Nephron (organoid): ENCODE results near the gene IFT172.

Source experiments
- H3K27ac Mint-ChIP-seq, 3 experiments: 2 replicates each; pipeline ENCODE4 v1.8.0; 2020; ENCODE audit warnings: mixed read lengths in 3 of 3, mild to moderate bottlenecking in 2 of 3, moderate library complexity in 1 of 3
- H3K27me3 Mint-ChIP-seq: 2 replicates; pipeline ENCODE4 v1.8.0; 2021; ENCODE audit warnings: low read depth, mild to moderate bottlenecking, moderate library complexity, mixed read lengths
- H3K36me3 Mint-ChIP-seq: 2 replicates; pipeline ENCODE4 v1.8.0; 2020; ENCODE audit warnings: low read depth, mixed read lengths
- H3K4me1 Mint-ChIP-seq: 2 replicates; pipeline ENCODE4 v1.8.0; 2020; ENCODE audit warnings: mixed read lengths
- H3K4me3 Mint-ChIP-seq, 3 experiments: 2 replicates each; pipeline ENCODE4 v1.8.0; 2020; ENCODE audit warnings: mild to moderate bottlenecking in 3 of 3, mixed read lengths in 3 of 3, moderate library complexity in 2 of 3
- H3K9me3 Mint-ChIP-seq: 2 replicates; pipeline ENCODE4 v1.8.0; 2020; ENCODE audit warnings: mixed read lengths
- CTCF ChIP-seq, 3 experiments: fragments of 200-600 bp; sonication (generic); IDR thresholded peaks; one replicate each; pipeline ENCODE4 v1.5.0; 2021; ENCODE audit warnings: antibody characterized with exemption in 3 of 3; ENCODE audit not compliant: unreplicated experiment in 3 of 3

The IFT172 gene

GRCh38 chr2:27451095-27451494 is 38.4 kb downstream of the IFT172 start:
- TF ChIP-seq CTCF (IDR thresholded peaks at IDR 0.05; ENCODE audit: unreplicated experiment in 3 of 3) = no peak
- H3K36me3 Mint-ChIP-seq = peaks cover 71% of the 10 kb centered on the region
- H3K27me3 Mint-ChIP-seq = no peaks in the 10 kb centered on the region
- no peaks in the 10 kb centered on the region for H3K9me3 Mint-ChIP-seq
- H3K27ac Mint-ChIP-seq = no peak overlapping the region
- no peak overlapping the region for H3K4me3 Mint-ChIP-seq
- H3K4me1 Mint-ChIP-seq = no peaks in the 10 kb centered on the region

GRCh38 chr2:27448381-27448780 is 41.2 kb downstream of the IFT172 start:
- peaks cover 63% of the 10 kb centered on the region for H3K36me3 Mint-ChIP-seq
- no peak for TF ChIP-seq CTCF (IDR thresholded peaks at IDR 0.05; ENCODE audit: unreplicated experiment in 3 of 3)
- no peak overlapping the region for H3K4me3 Mint-ChIP-seq

DNA sequence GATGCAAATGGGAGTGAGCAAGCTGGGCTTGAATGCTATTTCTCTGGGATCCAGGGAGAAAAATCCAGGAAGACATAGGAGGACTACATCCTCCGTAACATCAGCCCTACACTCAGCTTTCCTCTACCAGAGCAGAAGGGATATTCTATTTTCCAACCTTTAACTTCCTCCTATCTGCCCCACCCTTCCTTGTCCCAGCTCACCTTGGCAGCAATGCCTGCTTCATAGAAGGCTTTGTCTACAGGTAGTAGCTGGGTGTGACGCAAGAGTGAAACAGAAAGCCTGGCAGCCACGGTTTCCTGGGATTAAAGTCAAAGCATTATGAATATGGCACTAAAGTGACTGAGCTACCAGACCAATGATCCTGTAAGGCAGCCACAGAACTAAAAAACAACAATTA is 43.5 kb downstream of the IFT172 start:
- H3K4me1 Mint-ChIP-seq = no peaks in the 10 kb centered on the region
- H3K36me3 Mint-ChIP-seq = peaks cover 63% of the 10 kb centered on the region
- no peak overlapping the region for H3K4me3 Mint-ChIP-seq
- H3K27me3 Mint-ChIP-seq = no peaks in the 10 kb centered on the region
- H3K9me3 Mint-ChIP-seq = no peaks in the 10 kb centered on the region
- H3K27ac Mint-ChIP-seq = no peak overlapping the region
- no peak for TF ChIP-seq CTCF (IDR thresholded peaks at IDR 0.05; ENCODE audit: unreplicated experiment in 3 of 3)

More at GRCh38 chr2:27448381-27448780, 41.2 kb downstream of the IFT172 start:
- H3K4me1 Mint-ChIP-seq = no peaks in the 10 kb centered on the region
- H3K27ac Mint-ChIP-seq = no peak overlapping the region
- H3K9me3 Mint-ChIP-seq = no peaks in the 10 kb centered on the region
- H3K27me3 Mint-ChIP-seq = no peaks in the 10 kb centered on the region

DNA sequence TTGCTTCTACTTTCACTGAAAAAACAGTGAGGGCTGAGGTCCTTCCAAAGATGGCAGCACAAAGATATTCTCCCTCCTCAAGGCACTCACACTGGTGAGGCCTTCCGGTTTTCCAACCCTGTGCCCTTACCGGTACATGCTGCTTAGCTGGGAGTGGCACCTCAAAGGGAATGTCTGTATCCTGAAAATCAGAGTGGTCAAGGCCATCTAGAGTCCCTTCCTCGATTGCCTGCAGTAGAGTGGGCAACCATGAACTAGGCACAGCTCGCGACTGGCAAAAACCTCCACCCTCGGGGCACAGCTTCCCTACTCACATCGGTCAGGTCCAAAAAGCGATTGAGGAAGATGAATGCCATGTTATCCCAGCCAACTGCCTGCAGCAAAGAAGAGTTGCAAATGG is 43.9 kb downstream of the IFT172 start:
- peaks cover 66% of the 10 kb centered on the region for H3K36me3 Mint-ChIP-seq
- no peak for TF ChIP-seq CTCF (IDR thresholded peaks at IDR 0.05; ENCODE audit: unreplicated experiment in 3 of 3)
- no peak overlapping the region for H3K4me3 Mint-ChIP-seq
- H3K9me3 Mint-ChIP-seq = no peaks in the 10 kb centered on the region
- H3K27me3 Mint-ChIP-seq = no peaks in the 10 kb centered on the region
- no peak overlapping the region for H3K27ac Mint-ChIP-seq
- no peaks in the 10 kb centered on the region for H3K4me1 Mint-ChIP-seq

- Mint-ChIP-seq H3K36me3 (peaks cover 69% of the 10 kb centered on the region), H3K27ac (no peak overlapping the region), H3K27me3 (no peaks in the 10 kb centered on the region), H3K4me3 (no peak overlapping the region), H3K9me3 (no peaks in the 10 kb centered on the region), H3K4me1 (no peaks in the 10 kb centered on the region)
- TF ChIP-seq CTCF (IDR thresholded peaks at IDR 0.05; ENCODE audit: unreplicated experiment in 3 of 3) = no peak
These were observed 44.4 kb downstream of the IFT172 start for GRCh38 chr2:27445155-27445554.

DNA sequence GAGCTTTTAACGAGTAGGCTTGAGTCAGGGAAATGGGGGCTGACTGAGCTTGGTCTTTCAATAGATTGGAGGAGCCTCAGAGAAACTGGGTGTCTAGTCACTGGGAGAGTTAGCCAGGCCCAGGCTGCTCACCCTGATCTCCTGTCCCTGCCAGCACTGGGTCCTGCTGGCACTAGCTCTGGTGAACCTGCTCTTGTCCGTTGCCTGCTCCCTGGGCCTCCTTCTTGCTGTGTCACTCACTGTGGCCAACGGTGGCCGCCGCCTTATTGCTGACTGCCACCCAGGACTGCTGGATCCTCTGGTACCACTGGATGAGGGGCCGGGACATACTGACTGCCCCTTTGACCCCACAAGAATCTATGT is 46.6 kb downstream of the IFT172 start:
- TF ChIP-seq CTCF (IDR thresholded peaks at IDR 0.05; ENCODE audit: unreplicated experiment in 3 of 3) = no peak
- Mint-ChIP-seq H3K4me3 (peak overlapping the region in 2 of 3 experiments; percentile 32 to 59), H3K4me1 (no peaks in the 10 kb centered on the region), H3K36me3 (peaks cover 66% of the 10 kb centered on the region), H3K9me3 (no peaks in the 10 kb centered on the region), H3K27me3 (no peaks in the 10 kb centered on the region), H3K27ac (peak overlapping the region in 2 of 3 experiments; percentile 2 to 10)
